ENCODE data around the gene SPHK1. TPM values are rescaled to one million over a fixed set of nuclear protein-coding genes. Genes with fewer than 3 reads are reported as not detected.
A peak's percentile ranks its signal among the peaks of the same experiment; 100 is the strongest.

Gene SPHK1
- total and polyA plus RNA-seq, 2 experiments from 2014 or later = 72.3 to 113 TPM

GRCh38 chr17:76360461-76360860 lies 23.9 kb upstream of the SPHK1 start:
- Histone ChIP-seq H3K27ac (no peak overlapping the region; the same call in 1 of the 2 replicates), H3K4me1 (ENCODE audit: insufficient read depth) (0 out of 2 replicates have a peak, but pooled peaks cover 16% of the 10 kb centered on the region)

GRCh38 chr17:76363107-76363842 lies 21.1 kb upstream of the SPHK1 start:
- no peak overlapping the region for H3K4me3 ChIP-seq
- no peak overlapping the region for H3K27ac ChIP-seq
- 88 to 89% methylated on average over 11 of the region's 11 CpGs for WGBS, 2 experiments (ENCODE audit: low coverage in 1 of 2, low lambda C conversion rate in 2 of 2, missing lambda C conversion rate in 2 of 2)
- no peaks in the 10 kb centered on the region for H3K36me3 ChIP-seq (ENCODE audit: low read depth)
- TF ChIP-seq EZH2 (IDR thresholded peaks at IDR 0.05; ENCODE audit: insufficient read depth, poor library complexity, severe bottlenecking) = no peak
- no peak for TF ChIP-seq EZH2phosphoT487 (IDR thresholded peaks at IDR 0.05; ENCODE audit: insufficient read depth, low read depth)
- no peak for DNase-seq
- no peaks in the 10 kb centered on the region for H4K20me1 ChIP-seq (ENCODE audit: insufficient read depth)
- H2AFZ ChIP-seq = no peak overlapping the region
- in situ Hi-C loops (cut with MboI) = no loop called here
- 0 out of 2 replicates have a peak, but pooled peaks cover 16% of the 10 kb centered on the region for H3K4me1 ChIP-seq (ENCODE audit: insufficient read depth)
- H3K79me2 ChIP-seq (ENCODE audit: insufficient read depth) = no peaks in the 10 kb centered on the region
- peaks cover 13% of the 10 kb centered on the region; the same call in 1 of the 2 replicates for H3F3A ChIP-seq (ENCODE audit: insufficient read depth)
- no peaks in the 10 kb centered on the region for H3K9me2 ChIP-seq (ENCODE audit: insufficient read depth)
- no peak overlapping the region for H3K9ac ChIP-seq
- no peaks in the 10 kb centered on the region for H3K9me3 ChIP-seq (ENCODE audit: low read depth)
- no peaks in the 10 kb centered on the region for H3K27me3 ChIP-seq (replicated peaks; ENCODE audit: insufficient read depth)
- no peak overlapping the region for H3K4me2 ChIP-seq (ENCODE audit: unreplicated experiment)

More at GRCh38 chr17:76360461-76360860, 23.9 kb upstream of the SPHK1 start:
- no peaks in the 10 kb centered on the region for H3K9me3 ChIP-seq (ENCODE audit: low read depth)
- in situ Hi-C loops (cut with MboI) = no loop called here
- no peaks in the 10 kb centered on the region for H3K36me3 ChIP-seq (ENCODE audit: low read depth)
- 12 to 13% methylated on average over 2 of the region's 2 CpGs for WGBS, 2 experiments (ENCODE audit: low coverage in 1 of 2, low lambda C conversion rate in 2 of 2, missing lambda C conversion rate in 2 of 2)
- peak overlapping the region; percentile 21; the same call in 1 of the 2 replicates for H3K9ac ChIP-seq
- no peak overlapping the region for H3K4me3 ChIP-seq
- no peaks in the 10 kb centered on the region for H3K79me2 ChIP-seq (ENCODE audit: insufficient read depth)
- TF ChIP-seq EZH2 (IDR thresholded peaks at IDR 0.05; ENCODE audit: insufficient read depth, poor library complexity, severe bottlenecking) (no peak), EZH2phosphoT487 (IDR thresholded peaks at IDR 0.05; ENCODE audit: insufficient read depth, low read depth) (no peak)
- 0 out of 2 replicates have a peak overlapping the region, but pooled peaks have one; percentile 5 for H2AFZ ChIP-seq
- no peaks in the 10 kb centered on the region for H3K27me3 ChIP-seq (replicated peaks; ENCODE audit: insufficient read depth)
- no peaks in the 10 kb centered on the region for H4K20me1 ChIP-seq (ENCODE audit: insufficient read depth)
- peaks cover 13% of the 10 kb centered on the region; the same call in 1 of the 2 replicates for H3F3A ChIP-seq (ENCODE audit: insufficient read depth)
- peak; percentile 51 for DNase-seq
- no peak overlapping the region for H3K4me2 ChIP-seq (ENCODE audit: unreplicated experiment)
- no peaks in the 10 kb centered on the region for H3K9me2 ChIP-seq (ENCODE audit: insufficient read depth)

DNA sequence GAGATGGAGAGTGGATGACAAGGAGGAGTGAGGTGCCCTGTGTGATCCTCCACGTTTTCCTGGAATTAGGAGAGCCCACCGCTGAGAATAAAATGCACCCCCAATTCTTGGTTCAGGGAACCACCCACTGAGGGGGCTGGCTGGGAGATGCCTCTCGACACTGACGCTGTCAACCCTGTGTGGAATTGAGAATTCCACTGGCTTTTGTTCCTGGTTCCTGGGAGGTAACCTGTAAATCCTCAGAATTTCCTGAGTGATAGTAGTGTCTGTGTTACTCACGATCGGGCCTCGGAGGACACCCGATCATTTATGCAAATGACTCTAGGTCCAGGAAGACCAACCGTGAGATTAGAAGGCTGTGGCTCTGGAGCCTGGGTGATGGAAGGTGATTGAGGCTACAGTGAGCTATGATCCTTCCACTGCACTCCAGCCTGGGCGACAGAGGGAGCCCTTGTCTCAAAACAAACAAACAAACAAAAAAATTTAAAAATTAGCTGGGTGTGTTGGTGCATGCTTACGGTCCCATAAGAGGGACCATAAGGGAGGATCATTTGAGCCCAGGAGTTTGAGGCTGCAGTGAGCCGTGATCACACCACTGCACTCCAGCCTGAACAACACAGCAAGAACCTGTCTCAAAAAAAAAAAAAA lies 19.0 kb upstream of the SPHK1 start:
- Histone ChIP-seq H3K79me2 (ENCODE audit: insufficient read depth) (peaks cover 8% of the 10 kb centered on the region; the same call in 1 of the 2 replicates), H3K9ac (no peak overlapping the region), H3K4me1 (ENCODE audit: insufficient read depth) (peaks cover 32% of the 10 kb centered on the region), H3K27ac (no peak overlapping the region), H3K36me3 (ENCODE audit: low read depth) (no peaks in the 10 kb centered on the region), H3K9me2 (ENCODE audit: insufficient read depth) (no peaks in the 10 kb centered on the region), H3K4me2 (ENCODE audit: unreplicated experiment) (no peak overlapping the region), H3K4me3 (no peak overlapping the region), H4K20me1 (ENCODE audit: insufficient read depth) (no peaks in the 10 kb centered on the region), H3K27me3 (replicated peaks; ENCODE audit: insufficient read depth) (no peaks in the 10 kb centered on the region), H3K9me3 (ENCODE audit: low read depth) (no peaks in the 10 kb centered on the region), H2AFZ (no peak overlapping the region), H3F3A (ENCODE audit: insufficient read depth) (peaks cover 16% of the 10 kb centered on the region)
- TF ChIP-seq EZH2 (IDR thresholded peaks at IDR 0.05; ENCODE audit: insufficient read depth, poor library complexity, severe bottlenecking) (no peak), EZH2phosphoT487 (IDR thresholded peaks at IDR 0.05; ENCODE audit: insufficient read depth, low read depth) (no peak)
- 61 to 66% methylated on average over 12 of the region's 12 CpGs for WGBS, 2 experiments (ENCODE audit: low coverage in 1 of 2, low lambda C conversion rate in 2 of 2, missing lambda C conversion rate in 2 of 2)
- peak; percentile 34 for DNase-seq
- in situ Hi-C loops (cut with MboI) = no loop called here

- no peaks in the 10 kb centered on the region for H3K9me3 ChIP-seq (ENCODE audit: low read depth)
- peaks cover 32% of the 10 kb centered on the region for H3K4me1 ChIP-seq (ENCODE audit: insufficient read depth)
- WGBS, 2 experiments (ENCODE audit: low coverage in 1 of 2, low lambda C conversion rate in 2 of 2, missing lambda C conversion rate in 2 of 2) = 100% methylated on average over 3 of the region's 3 CpGs
- in situ Hi-C loops (cut with MboI) = no loop called here
- peaks cover 8% of the 10 kb centered on the region; the same call in 1 of the 2 replicates for H3K79me2 ChIP-seq (ENCODE audit: insufficient read depth)
- no peak overlapping the region for H3K27ac ChIP-seq
- no peaks in the 10 kb centered on the region for H3K36me3 ChIP-seq (ENCODE audit: low read depth)
- no peak overlapping the region for H2AFZ ChIP-seq
- no peak overlapping the region for H3K9ac ChIP-seq
- no peaks in the 10 kb centered on the region for H4K20me1 ChIP-seq (ENCODE audit: insufficient read depth)
- no peak for DNase-seq
- H3F3A ChIP-seq (ENCODE audit: insufficient read depth) = peaks cover 21% of the 10 kb centered on the region
- no peak overlapping the region for H3K4me3 ChIP-seq
- no peaks in the 10 kb centered on the region for H3K27me3 ChIP-seq (replicated peaks; ENCODE audit: insufficient read depth)
- no peaks in the 10 kb centered on the region for H3K9me2 ChIP-seq (ENCODE audit: insufficient read depth)
- no peak overlapping the region for H3K4me2 ChIP-seq (ENCODE audit: unreplicated experiment)
- TF ChIP-seq EZH2 (IDR thresholded peaks at IDR 0.05; ENCODE audit: insufficient read depth, poor library complexity, severe bottlenecking) = no peak
- no peak for TF ChIP-seq EZH2phosphoT487 (IDR thresholded peaks at IDR 0.05; ENCODE audit: insufficient read depth, low read depth)
Measured at GRCh38 chr17:76366247-76366646, 18.2 kb upstream of the SPHK1 start.
